DMS114 treated with DMSO at 0.1 percent for 48 hours (cell line): Measurements from ENCODE around the gene MRPS18A.

Source experiments
- DNase-seq: peaks from one replicate; lab custom pipeline; 2025; ENCODE audit not compliant: unreplicated experiment; lab: John Stamatoyannopoulos, UW

MRPS18A gene

DNA sequence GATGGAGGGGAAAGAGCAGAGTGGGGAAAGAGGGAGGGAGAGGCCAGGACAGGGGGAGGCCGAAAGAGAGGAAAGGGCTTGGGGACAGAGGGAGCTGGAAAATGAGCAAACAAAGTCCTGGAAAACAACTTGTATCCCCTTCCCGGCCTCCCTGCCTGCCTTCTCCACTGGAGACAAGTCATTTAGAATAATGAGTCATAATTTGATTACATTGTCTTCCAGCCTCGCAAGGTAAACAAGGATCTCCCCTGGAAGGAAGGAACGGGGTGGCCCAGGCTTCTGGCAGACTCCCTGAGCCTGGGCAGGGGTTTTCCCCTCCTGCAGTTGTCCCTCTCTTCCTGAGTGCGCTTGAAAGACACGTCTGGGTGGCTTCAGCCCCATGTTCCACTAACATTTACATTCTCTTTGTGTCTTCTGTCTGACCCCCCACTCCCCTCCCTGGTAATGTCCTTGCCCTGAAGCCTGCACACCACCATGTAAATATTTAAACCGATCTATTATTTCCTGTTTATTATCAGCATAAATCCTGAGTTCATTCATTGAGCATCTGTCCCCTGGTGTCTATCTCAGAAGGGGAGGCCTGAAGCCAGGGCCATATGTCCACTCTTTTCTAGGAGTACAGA is 12.1 kb upstream of the MRPS18A start:
- no peak for DNase-seq

GRCh38 chr6:43698584-43699349 is 11.2 kb upstream of the MRPS18A start:
- no peak for DNase-seq

- DNase-seq = no peak
These were observed 9.8 kb upstream of the MRPS18A start for GRCh38 chr6:43697421-43697820.

DNA sequence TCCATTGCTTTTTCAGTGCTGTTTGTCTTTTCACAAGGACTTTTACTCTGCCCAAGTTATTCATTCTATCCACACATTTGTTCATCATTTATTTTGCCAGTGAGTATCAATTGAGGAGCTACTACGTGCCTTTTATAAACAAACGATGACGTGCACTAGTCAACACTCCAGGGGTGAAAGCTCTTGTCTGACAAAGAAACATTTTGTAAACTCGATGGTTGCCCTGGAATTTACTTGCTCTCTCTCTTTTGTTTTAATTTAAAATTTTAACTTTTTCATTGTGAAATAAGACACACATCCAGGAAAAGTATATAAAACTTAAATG is 8.3 kb upstream of the MRPS18A start:
- no peak for DNase-seq

GRCh38 chr6:43695215-43695966 is 7.8 kb upstream of the MRPS18A start:
- DNase-seq = no peak

- no peak for DNase-seq
These were observed 1.8 kb upstream of the MRPS18A start for GRCh38 chr6:43689421-43689820.

GRCh38 chr6:43687079-43687436 is 533 bp downstream of the MRPS18A start:
- no peak for DNase-seq

GRCh38 chr6:43683708-43684455 is 3.7 kb downstream of the MRPS18A start:
- DNase-seq = no peak

DNA sequence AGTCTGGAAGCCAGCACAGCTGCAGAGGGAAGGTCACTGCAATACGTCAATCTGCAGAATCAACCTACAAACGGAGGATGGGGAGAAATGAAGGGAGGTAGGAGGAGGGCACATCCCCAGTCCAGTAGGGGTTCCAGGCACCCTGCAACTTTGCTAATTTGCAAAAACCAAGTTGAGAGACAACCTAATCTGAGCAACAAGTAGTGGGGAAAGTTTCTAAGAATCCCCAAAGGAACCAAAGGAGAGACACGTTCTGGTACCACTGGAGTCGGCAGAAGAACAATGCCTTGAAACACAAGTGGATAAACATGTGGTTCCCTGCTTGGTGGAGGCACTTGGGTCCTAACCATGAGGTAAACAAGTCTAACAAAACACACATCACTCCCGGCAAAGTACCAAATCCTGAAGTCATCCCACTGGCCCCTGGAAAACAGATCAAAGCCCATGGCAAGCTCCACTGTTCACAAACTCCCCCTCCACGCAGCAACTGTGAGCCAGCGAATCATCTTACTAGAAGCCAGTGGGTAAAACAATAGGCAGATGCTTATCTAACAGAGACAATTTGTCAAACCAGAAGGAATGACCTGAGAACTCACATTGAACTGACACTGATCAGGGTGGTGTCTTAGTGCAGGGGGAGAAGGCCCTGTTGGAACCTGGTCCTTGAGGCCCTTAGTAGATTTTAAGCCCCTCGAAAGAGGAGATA is 4.7 kb downstream of the MRPS18A start:
- DNase-seq = no peak

- DNase-seq = no peak
These were observed 6.3 kb downstream of the MRPS18A start for GRCh38 chr6:43681303-43681702.

- no peak for DNase-seq
These were observed 7.0 kb downstream of the MRPS18A start for GRCh38 chr6:43680308-43681200.

GRCh38 chr6:43679057-43679456 is 8.5 kb downstream of the MRPS18A start:
- DNase-seq = no peak

DNA sequence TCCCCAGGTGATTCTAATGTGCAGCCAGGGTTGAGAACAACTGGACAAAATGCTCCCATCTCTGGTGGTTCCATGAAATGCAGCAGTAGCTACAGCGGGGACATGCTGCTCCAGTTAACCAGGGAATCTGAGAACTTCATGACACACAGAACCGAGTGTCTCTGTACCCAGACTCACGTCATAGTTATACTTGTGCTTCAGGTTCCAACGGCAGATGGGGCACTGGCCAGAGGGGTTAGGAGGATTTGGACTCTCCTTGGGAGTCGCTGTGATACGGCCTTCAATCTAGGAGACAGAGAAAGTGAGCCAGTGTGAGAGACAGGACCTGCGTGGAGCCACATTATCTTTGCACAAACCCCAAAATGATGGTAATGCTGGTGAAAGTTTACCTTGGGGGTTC is 9.2 kb downstream of the MRPS18A start:
- DNase-seq = no peak

- DNase-seq = no peak
These were observed 9.8 kb downstream of the MRPS18A start for GRCh38 chr6:43677759-43678158.

GRCh38 chr6:43676962-43677606 is 10.5 kb downstream of the MRPS18A start:
- DNase-seq = no peak

GRCh38 chr6:43674921-43675320 is 12.7 kb downstream of the MRPS18A start:
- no peak for DNase-seq

- no peak for DNase-seq
These were observed 13.3 kb downstream of the MRPS18A start for GRCh38 chr6:43674291-43674690.

DNA sequence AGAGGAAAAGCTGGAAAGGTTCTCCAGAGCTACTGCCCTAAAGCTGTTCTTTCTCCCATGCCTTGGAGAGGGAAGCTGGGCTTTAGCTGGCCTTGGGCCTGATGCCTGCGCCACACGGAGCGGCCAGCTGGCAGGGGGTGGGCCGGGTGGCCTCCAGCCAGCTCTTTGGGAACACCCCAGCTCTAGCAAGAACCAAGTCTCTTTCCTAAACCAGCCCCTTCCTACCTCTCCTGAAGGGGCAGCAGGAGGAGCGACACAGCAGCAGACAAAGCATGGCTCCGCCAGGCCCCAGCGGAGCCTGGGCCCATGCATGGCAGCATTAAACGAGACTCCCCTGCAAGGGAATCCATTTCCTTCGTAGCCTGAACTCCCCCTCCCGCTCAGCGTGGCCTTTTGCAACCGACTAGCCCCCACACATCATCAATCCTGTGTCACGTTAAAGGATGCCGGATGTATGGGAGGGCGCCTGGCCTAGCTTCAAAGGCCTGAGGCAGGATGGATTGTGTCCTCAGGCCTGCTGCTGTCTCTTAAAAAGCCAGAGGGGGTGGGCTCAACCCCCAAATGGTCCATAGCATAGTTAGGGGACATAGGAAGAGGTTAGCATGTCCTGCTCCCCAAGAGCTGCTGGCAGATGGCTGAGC is 14.0 kb downstream of the MRPS18A start:
- no peak for DNase-seq
